COLO668 (cell line): Measurements from ENCODE around the gene KCNAB3.
A peak's percentile ranks its signal among the peaks of the same experiment; 100 is the strongest.

Experiments used
- DNase-seq: peaks from one replicate; lab custom pipeline; 2025; ENCODE audit not compliant: unreplicated experiment; lab: John Stamatoyannopoulos, UW

KCNAB3 gene

GRCh38 chr17:7943291-7943690, 13.6 kb upstream of the KCNAB3 start:
- DNase-seq: no peak

DNA sequence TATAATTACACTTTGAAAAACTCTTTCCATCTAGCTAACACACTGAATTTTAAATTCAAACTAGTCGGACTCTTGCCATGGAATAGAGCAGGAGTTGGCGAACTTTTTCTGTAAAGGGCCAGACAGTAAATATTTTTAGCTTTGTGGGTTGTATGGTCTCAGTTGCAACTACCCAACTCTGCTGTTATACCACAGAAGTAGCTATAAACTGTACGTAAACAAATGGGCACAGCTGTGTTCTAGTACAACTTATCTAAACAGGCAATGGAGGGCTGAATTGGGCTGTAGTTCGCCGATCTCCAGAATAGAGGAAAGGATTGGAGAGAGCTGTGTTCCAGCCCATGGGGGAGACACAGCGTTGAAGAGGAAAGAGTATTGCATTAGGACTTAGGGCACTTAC, 11.1 kb upstream of the KCNAB3 start:
- DNase-seq: no peak

- no peak for DNase-seq
These were observed 10.4 kb upstream of the KCNAB3 start for GRCh38 chr17:7940034-7940433.

- DNase-seq: no peak
These were observed 6.2 kb upstream of the KCNAB3 start for GRCh38 chr17:7935859-7936258.

- DNase-seq: peak; percentile 35
These were observed 3.3 kb upstream of the KCNAB3 start for GRCh38 chr17:7932949-7933348.

- peak; percentile 22 for DNase-seq
These were observed 2.8 kb upstream of the KCNAB3 start for GRCh38 chr17:7932483-7932891.

DNA sequence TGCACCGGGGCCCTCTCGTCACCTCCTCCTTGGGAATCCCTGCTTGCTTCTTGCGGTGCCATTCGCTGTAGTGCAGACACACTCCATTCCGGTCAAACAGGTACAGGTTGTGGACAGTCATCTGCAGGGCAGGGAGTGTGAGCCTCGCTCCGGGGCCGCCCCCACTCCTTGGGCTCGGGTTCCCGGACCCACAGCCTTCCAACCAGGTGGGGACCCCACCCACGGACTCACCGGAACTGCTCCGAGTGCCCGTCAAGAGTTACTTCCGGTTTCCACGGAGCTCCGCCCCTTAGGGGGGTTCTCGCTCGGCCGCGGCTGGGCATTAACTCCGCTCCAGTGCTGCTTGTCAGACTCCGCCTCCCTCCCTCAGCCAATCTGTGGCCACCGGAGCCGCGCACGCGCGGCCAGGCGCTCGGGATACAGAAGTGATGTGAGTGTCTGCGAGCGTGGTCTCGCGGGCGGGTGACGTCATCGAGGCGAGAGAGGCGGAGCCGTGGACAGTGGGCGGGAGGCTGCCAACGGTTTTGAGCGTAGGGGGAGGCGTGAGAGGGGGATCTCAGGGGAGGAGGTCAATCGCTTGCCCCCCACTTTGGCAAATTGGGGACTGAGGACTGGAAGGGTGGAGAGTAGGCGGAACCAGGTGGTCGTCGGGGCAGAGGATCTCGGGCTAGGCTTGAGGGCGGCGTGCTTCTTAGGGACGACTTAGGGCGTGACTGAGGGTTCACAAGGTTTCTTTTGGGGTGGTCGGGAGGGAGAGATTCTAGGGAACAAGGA, 2.2 kb upstream of the KCNAB3 start, which contains the start of the genes CNTROB and TRAPPC1:
TSS of gene CNTROB (plus strand) at position 498 of the 774 bp plus-strand sequence. CDS start 874 bp downstream, outside the sequence.
TSS of gene TRAPPC1 (minus strand) at position 238 of the 774 bp plus-strand sequence. CDS start at position 121, 117 bp downstream.
- peak; percentile 96 for DNase-seq

GRCh38 chr17:7930841-7931631, 1.4 kb upstream of the KCNAB3 start:
- no peak for DNase-seq

DNA sequence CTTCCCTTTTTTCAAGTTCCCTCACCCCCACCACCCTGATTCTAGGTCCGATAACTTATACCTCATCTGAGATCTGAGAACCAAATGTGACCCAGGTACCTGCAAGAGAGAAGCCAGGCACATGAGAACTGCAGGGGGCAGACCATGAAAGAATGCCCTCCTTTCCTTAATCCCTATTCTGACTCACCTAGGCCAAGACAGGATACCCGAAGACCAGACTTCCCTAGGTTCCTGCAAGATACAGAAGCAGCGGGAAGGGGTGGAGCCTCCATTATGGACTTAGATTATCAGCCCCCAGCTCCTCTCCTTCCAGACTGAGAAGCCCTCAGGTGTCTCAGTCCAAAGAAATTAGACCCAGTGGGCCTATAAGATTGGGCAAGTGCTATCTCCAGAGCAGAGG, 2.1 kb downstream of the KCNAB3 start:
- DNase-seq: no peak

- peak; percentile 74 for DNase-seq
These were observed 6.6 kb downstream of the KCNAB3 start for GRCh38 chr17:7922845-7923628.

- no peak for DNase-seq
These were observed 7.3 kb downstream of the KCNAB3 start for GRCh38 chr17:7922269-7922844.

- DNase-seq: peak; percentile 1
These were observed 12.8 kb downstream of the KCNAB3 start for GRCh38 chr17:7916808-7917207.

- DNase-seq: no peak
These were observed 13.3 kb downstream of the KCNAB3 start for GRCh38 chr17:7916385-7916682.

DNA sequence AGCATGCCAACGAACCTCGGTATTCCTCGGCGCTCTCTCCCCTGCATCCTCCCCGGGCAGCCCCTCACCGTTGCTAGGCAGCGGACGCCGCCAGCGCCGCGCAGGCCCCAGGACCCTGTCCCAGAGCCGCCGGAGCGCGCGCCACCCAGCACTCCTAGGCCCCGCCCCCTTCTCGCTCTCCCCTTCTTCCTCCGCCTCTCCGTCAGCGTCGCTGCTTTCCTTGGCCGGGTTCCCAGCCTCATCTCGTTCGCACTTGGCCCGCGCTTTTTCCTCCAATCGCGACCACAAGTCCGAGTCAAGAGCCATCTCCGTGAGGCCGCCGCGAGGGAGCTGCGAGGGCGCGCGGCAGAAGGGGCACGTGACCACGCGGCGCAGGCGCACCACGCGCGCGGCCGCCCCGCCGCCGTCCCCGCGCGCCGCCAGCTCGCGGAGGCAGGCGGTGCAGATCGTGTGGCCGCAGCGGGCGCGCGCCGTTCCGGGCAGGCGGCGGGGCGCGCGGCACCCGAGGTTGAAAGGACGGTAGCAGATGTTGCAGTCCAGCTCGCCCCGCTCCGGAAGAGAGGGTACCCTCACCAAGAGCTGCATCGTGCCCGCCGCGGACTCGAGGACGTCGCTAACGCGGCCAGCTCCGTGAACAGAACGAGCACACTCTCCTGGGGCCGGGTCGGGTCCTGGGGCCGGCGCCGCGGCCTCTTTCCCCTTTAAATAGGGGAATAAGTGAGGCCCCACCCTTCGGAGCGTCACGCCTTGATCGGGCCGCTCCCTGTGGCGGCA, 13.9 kb downstream of the KCNAB3 start, which contains the start of gene RNF227:
TSS of gene RNF227 (minus strand) at position 679 of the 774 bp plus-strand sequence. CDS start at position 585, 94 bp downstream.
- peak; percentile 90 for DNase-seq

GRCh38 chr17:7915179-7915610, 14.5 kb downstream of the KCNAB3 start:
- no peak for DNase-seq

DNA sequence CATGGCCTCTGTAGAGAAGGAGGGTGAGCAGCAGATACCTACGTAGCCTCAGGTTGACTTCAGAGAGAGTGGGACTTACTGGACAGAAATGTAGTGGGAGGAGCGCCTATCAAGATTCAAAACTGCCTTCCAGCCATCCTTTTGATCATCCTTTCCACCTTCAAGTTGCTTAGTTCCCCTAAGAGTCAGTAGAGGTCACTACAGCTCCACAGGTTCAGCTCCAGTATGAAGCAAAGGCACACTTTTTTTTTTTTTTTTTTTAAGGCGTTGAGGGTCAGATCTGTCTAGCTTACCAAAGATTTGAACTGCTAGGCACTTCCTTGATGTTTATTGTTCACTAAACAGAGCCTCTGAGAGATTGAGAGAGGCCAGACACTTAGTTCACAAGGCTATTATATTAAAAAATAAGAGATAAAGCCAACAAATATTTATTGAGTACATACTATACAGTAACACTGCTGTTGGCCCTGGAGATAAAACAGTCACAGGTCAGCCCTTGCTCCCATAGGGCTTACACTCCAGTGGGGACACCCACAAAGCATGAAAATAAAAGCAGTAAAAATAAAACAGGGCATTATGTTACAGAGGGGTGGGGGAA, 16.6 kb downstream of the KCNAB3 start:
- peak; percentile 17 for DNase-seq

DNA sequence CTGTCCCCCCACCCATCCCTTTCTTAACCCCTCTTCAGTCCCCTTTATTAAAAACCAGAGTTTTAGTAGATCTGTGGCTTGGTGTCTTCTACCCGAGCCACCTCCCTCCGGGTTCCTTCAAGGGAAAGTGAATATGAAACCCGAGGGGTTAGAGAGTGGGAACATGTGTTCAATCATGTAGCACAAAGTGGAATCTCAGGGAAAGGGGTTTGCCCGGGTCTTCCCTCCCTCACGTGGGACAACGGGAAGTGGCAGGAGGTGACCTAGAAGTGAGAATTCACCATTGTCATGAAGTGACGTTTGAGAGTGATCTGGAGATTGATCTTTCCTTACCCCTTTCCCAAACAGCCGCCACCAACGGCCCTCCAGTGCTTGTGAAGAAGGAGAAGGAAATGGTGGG, 18.5 kb downstream of the KCNAB3 start:
- no peak for DNase-seq

DNA sequence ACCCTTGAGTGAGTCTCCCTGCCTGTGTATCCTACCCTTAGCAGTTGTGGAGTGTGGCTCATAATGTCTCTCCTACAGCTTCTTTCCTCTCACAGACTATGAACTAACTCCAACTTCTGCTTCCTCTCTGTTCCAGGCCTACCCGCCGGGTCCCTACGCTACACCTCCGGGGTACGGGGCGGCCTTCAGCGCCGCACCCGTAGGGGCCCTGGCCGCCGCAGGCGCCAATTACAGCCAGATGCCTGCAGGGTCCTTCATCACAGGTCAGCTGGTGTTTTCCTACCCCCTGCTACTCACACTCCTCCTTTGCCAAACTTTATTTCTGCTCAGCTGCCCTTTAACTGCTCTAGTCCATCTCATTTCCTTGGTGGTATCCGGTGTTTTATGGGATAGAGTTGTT, 18.9 kb downstream of the KCNAB3 start:
- DNase-seq: no peak

GRCh38 chr17:7910281-7910680, 19.4 kb downstream of the KCNAB3 start:
- DNase-seq: no peak

DNA sequence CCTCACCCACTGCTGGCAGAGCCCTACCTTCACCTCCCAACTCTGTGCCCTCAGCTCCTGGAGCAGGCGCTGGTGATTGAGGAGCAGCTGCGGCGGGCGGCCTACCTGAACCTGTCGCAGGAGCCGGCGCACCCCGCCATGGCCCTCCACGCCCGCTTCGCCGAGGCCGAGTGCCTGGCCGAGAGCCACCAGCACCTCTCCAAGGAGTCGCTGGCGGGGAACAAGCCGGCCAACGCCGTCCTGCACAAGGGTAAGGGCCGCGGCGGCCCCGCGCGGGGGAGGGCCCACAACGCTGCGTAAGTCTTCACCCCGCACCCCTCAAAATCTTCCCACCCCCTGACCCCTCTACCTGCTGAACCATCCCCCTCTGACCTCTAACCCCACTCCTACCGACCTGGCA, 20.6 kb downstream of the KCNAB3 start:
- DNase-seq: no peak
